Mesothelial cell of epicardium (in vitro differentiated cells): Measurements from ENCODE around the gene VASH1. TPM values are rescaled to one million over a fixed set of nuclear protein-coding genes. Genes with fewer than 3 reads are reported as not detected.
"Not testable (repeated sequence)": the region's sequence is repeated elsewhere in the genome, so short reads cannot be mapped to it uniquely, and the experiment has no call there.

Experiments used
- DNase-seq, 2 experiments: peaks; one replicate each; pipeline ENCODE4 v3.0.0; 2021; ENCODE audit warnings: low spot score in 2 of 2; ENCODE audit not compliant: unreplicated experiment in 2 of 2
- H3K27ac Mint-ChIP-seq: 2 replicates; pipeline ENCODE4 v1.8.0; 2021; ENCODE audit warnings: mixed read lengths
- H3K27me3 Mint-ChIP-seq: 2 replicates; pipeline ENCODE4 v1.8.0; 2021; ENCODE audit warnings: low read depth, mixed read lengths
- H3K36me3 Mint-ChIP-seq: 2 replicates; pipeline ENCODE4 v1.8.0; 2021; ENCODE audit warnings: mixed read lengths
- H3K4me1 Mint-ChIP-seq: 2 replicates; pipeline ENCODE4 v1.8.0; 2021; ENCODE audit warnings: mixed read lengths
- H3K4me3 Mint-ChIP-seq: 2 replicates; pipeline ENCODE4 v1.8.0; 2021; ENCODE audit warnings: mild to moderate bottlenecking, moderate library complexity, mixed read lengths
- H3K9me3 Mint-ChIP-seq: 2 replicates; pipeline ENCODE4 v1.8.0; 2021; ENCODE audit warnings: mixed read lengths
- CTCF ChIP-seq: fragments of 200-600 bp; sonication (generic); IDR thresholded peaks from one replicate; pipeline ENCODE4 v1.5.0; 2021; ENCODE audit warnings: antibody characterized with exemption; ENCODE audit not compliant: unreplicated experiment
- total RNA-seq: library from RNA; stranded (reverse); gene quantifications from 3 replicates; pipeline ENCODE4 v1.2.1, GENCODE V29; 2021

Gene VASH1
- total RNA-seq, 1 donor from 2014 or later: 55.5 TPM

- no peak for TF ChIP-seq CTCF
- Mint-ChIP-seq H3K4me3 (no peak overlapping the region), H3K4me1 (peaks cover 32% of the 10 kb centered on the region), H3K27ac (peak overlapping the region; percentile 77), H3K36me3 (no peaks in the 10 kb centered on the region), H3K9me3 (peaks cover 6% of the 10 kb centered on the region), H3K27me3 (peaks cover 8% of the 10 kb centered on the region)
- DNase-seq: no peak
Measured at GRCh38 chr14:76716285-76716684, 45.0 kb upstream of the VASH1 start.

GRCh38 chr14:76717508-76718290 is 43.6 kb upstream of the VASH1 start:
- no peak for TF ChIP-seq CTCF
- Mint-ChIP-seq H3K36me3 (no peaks in the 10 kb centered on the region), H3K4me3 (no peak overlapping the region), H3K4me1 (peaks cover 32% of the 10 kb centered on the region), H3K9me3 (peaks cover 6% of the 10 kb centered on the region), H3K27me3 (peaks cover 6% of the 10 kb centered on the region), H3K27ac (no peak overlapping the region)
- no peak for DNase-seq

DNA sequence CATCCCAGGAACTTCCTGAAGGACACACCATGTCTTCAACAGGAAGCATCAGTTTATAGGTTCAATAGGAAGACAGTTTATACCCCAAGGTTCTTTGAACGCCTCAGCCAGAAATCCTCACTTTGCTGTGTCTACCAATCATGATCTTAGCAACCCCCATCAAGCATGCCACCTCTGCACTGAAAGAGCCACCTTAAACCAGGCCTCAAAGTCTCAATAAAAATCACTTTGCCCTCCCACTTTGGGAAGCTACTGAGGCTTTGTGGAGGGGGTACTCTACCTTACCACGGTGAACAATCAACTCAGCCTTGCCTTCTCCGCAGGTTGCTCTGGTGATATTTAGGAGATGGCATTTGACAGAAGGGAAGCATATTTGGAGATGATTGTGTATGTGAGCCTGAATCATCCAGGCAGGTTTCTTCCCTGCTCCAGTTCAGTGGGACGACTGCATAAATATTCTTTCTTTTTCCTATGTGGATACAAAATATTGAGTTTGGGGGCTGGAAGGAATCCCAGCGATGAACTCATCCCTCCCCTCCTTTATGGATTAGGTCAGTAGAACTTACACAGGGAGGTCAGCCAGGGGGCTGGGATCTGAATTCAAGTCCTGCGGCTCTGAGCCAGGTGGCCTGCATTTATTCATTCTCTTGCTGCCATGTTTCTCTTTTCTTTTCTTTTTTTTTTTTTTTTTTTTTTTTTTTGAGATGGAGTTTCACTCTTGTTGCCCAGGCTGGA is 42.8 kb upstream of the VASH1 start:
- Mint-ChIP-seq H3K27ac (no peak overlapping the region), H3K36me3 (no peaks in the 10 kb centered on the region), H3K9me3 (peaks cover 6% of the 10 kb centered on the region), H3K4me3 (no peak overlapping the region), H3K4me1 (peaks cover 32% of the 10 kb centered on the region), H3K27me3 (peaks cover 6% of the 10 kb centered on the region)
- TF ChIP-seq CTCF: no peak
- no peak for DNase-seq

GRCh38 chr14:76719666-76720065 is 41.6 kb upstream of the VASH1 start:
- peaks cover 36% of the 10 kb centered on the region for H3K4me1 Mint-ChIP-seq
- H3K36me3 Mint-ChIP-seq: no peaks in the 10 kb centered on the region
- no peak overlapping the region for H3K4me3 Mint-ChIP-seq
- no peak overlapping the region for H3K27ac Mint-ChIP-seq
- TF ChIP-seq CTCF: no peak
- peaks cover 6% of the 10 kb centered on the region for H3K9me3 Mint-ChIP-seq
- H3K27me3 Mint-ChIP-seq: peaks cover 4% of the 10 kb centered on the region
- DNase-seq: no peak

GRCh38 chr14:76720382-76720813 is 40.9 kb upstream of the VASH1 start:
- Mint-ChIP-seq H3K27me3 (peaks cover 11% of the 10 kb centered on the region), H3K27ac (peak overlapping the region; percentile 85), H3K4me3 (no peak overlapping the region), H3K9me3 (peaks cover 6% of the 10 kb centered on the region), H3K36me3 (no peaks in the 10 kb centered on the region), H3K4me1 (peaks cover 35% of the 10 kb centered on the region)
- DNase-seq: peak in 1 of 2 experiments; percentile 47
- TF ChIP-seq CTCF: no peak

- not testable (repeated sequence) for H3K9me3 Mint-ChIP-seq, H3K27ac Mint-ChIP-seq, H3K36me3 Mint-ChIP-seq, DNase-seq, H3K4me3 Mint-ChIP-seq
- Mint-ChIP-seq H3K27me3 (peaks cover 12% of the 10 kb centered on the region), H3K4me1 (peaks cover 24% of the 10 kb centered on the region)
Measured at GRCh38 chr14:76721506-76721905, 39.8 kb upstream of the VASH1 start.
